Gastroesophageal sphincter (tissue), 3 donors: Measurements from ENCODE around the gene EIF4B.

Source experiments
- EP300 ChIP-seq: sonication (generic); formaldehyde crosslinking; IDR thresholded peaks from one replicate; pipeline ENCODE4 v1.6.1; 2017; ENCODE audit warnings: antibody characterized with exemption, mild to moderate bottlenecking
- POLR2A ChIP-seq, 2 donors: fragments of 450-650 bp; IDR thresholded peaks; one replicate each; pipeline ENCODE4 v1.6.1; 2017; ENCODE audit warnings: antibody characterized with exemption in 2 of 2, mild to moderate bottlenecking in 2 of 2, moderate library complexity in 1 of 2
- POLR2AphosphoS5 ChIP-seq: sonication (generic); formaldehyde crosslinking; IDR thresholded peaks from one replicate; pipeline ENCODE4 v1.6.1; 2017; ENCODE audit warnings: antibody characterized with exemption
- TF ChIP-seq, protein P1 (sequence below), 4 experiments: fragments of 200-600 bp in 2 of 4; fragments of 450-650 bp in 2 of 4; sonication (generic) in 1 of 4; IDR thresholded peaks; one replicate each; pipeline ENCODE4 v1.5.1; 2017 to 2019; ENCODE audit warnings: antibody characterized with exemption in 4 of 4, mild to moderate bottlenecking in 2 of 4, moderate library complexity in 2 of 4

DNA sequence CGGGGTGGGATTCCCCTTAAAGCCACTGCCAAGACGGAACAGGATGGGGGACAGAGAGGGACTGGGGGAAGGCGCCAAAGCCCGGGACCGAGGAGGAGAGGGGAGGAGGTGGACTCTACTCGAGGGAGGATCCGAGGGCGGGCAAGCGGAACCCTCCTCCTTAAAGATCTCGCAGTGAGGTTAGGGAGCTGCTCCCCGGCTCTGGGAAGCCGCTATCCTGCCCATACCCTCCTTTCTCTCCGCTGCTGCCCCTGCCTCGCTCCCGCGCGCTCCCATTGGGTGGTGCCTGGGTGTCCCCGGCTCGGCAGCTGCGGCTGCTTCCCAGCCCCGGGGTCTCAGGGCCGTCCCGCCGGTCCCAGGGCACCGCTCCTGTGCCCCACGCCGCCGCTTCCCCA lies 40.9 kb upstream of the EIF4B start:
- TF ChIP-seq, protein P1, sequence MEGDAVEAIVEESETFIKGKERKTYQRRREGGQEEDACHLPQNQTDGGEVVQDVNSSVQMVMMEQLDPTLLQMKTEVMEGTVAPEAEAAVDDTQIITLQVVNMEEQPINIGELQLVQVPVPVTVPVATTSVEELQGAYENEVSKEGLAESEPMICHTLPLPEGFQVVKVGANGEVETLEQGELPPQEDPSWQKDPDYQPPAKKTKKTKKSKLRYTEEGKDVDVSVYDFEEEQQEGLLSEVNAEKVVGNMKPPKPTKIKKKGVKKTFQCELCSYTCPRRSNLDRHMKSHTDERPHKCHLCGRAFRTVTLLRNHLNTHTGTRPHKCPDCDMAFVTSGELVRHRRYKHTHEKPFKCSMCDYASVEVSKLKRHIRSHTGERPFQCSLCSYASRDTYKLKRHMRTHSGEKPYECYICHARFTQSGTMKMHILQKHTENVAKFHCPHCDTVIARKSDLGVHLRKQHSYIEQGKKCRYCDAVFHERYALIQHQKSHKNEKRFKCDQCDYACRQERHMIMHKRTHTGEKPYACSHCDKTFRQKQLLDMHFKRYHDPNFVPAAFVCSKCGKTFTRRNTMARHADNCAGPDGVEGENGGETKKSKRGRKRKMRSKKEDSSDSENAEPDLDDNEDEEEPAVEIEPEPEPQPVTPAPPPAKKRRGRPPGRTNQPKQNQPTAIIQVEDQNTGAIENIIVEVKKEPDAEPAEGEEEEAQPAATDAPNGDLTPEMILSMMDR (IDR thresholded peaks at IDR 0.05) = no peak
- TF ChIP-seq POLR2A (IDR thresholded peaks at IDR 0.05) = no peak
- TF ChIP-seq EP300 = no peak
- TF ChIP-seq POLR2AphosphoS5 = no peak
